Bronchial epithelial cell (primary cell): ENCODE results near the gene ATP5MK. TPM values are rescaled to one million over a fixed set of nuclear protein-coding genes. Genes with fewer than 3 reads are reported as not detected.

Experiments used
- DNase-seq: peaks from one replicate; pipeline ENCODE4 v3.0.0-alpha.2; 2010; ENCODE audit warnings: low read depth
- FAIRE-seq: peaks from 2 replicates; lab custom pipeline; 2011; peaks lifted over from hg19 to GRCh38; lab: Jason Lieb, UNC
- H3K27me3 ChIP-seq: 2 replicates; pipeline ENCODE4 v1.5.1; 2011; ENCODE audit warnings: low read length; ENCODE audit not compliant: control insufficient read depth, insufficient read depth
- H3K36me3 ChIP-seq: 2 replicates; pipeline ENCODE4 v1.5.1; 2011; ENCODE audit warnings: low read length; ENCODE audit not compliant: control insufficient read depth, insufficient read depth
- H3K4me3 ChIP-seq: 2 replicates; pipeline ENCODE4 v1.5.1; 2011; ENCODE audit warnings: mild to moderate bottlenecking, low read depth, low read length, control low read depth
- total RNA-seq: library from RNA; depleted of rRNA; stranded (reverse); fragments of >200 nt; gene quantifications from 2 replicates; pipeline ENCODE4 v1.2.1, GENCODE V29; 2014
- TF ChIP-seq, protein P1 (sequence below): IDR thresholded peaks from 2 replicates; pipeline ENCODE4 v1.5.1; 2011; ENCODE audit warnings: mild to moderate bottlenecking, moderate library complexity, low read length, control low read depth, inconsistent platforms; ENCODE audit not compliant: insufficient read depth, severe bottlenecking

ATP5MK gene
- total RNA-seq, 1 donor from 2014 or later, result 131 TPM

DNA sequence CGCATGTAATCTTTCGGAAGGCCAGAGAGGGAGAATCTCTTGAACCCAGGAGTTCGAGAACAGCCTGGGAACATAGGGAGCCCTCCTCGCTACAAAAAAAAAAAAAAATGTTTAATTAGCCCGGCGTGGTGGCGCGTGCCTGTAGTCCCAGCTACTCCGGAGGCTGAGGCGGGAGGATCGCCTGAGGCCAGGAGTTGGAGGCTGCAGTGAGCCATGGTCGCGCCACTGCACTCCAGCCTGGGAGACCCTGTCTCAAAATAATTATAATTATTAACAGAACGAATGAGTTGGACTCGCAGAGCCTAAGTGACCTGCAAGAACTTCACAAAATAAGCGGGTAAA is 46.1 kb downstream of the ATP5MK start:
- no peak for FAIRE-seq

More for the DNA sequence above, 46.1 kb downstream of the ATP5MK start:
- Histone ChIP-seq H3K27me3 (no peaks in the 10 kb centered on the region), H3K36me3 (peaks cover 1% of the 10 kb centered on the region), H3K4me3 (peak overlapping the region; percentile 80)
- TF ChIP-seq, protein P1, sequence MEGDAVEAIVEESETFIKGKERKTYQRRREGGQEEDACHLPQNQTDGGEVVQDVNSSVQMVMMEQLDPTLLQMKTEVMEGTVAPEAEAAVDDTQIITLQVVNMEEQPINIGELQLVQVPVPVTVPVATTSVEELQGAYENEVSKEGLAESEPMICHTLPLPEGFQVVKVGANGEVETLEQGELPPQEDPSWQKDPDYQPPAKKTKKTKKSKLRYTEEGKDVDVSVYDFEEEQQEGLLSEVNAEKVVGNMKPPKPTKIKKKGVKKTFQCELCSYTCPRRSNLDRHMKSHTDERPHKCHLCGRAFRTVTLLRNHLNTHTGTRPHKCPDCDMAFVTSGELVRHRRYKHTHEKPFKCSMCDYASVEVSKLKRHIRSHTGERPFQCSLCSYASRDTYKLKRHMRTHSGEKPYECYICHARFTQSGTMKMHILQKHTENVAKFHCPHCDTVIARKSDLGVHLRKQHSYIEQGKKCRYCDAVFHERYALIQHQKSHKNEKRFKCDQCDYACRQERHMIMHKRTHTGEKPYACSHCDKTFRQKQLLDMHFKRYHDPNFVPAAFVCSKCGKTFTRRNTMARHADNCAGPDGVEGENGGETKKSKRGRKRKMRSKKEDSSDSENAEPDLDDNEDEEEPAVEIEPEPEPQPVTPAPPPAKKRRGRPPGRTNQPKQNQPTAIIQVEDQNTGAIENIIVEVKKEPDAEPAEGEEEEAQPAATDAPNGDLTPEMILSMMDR, result no peak
- DNase-seq, result no peak

Other genes with a start within 250 kb of the ATP5MK start
- gene NT5C2, start 203.2 kb downstream of the ATP5MK start, total RNA-seq, result 105 and 127 TPM in 2 replicates
- gene RPEL1, start 150.6 kb downstream of the ATP5MK start, total RNA-seq, result under 0.01 and 0.13 TPM in 2 replicates
- gene INA, start 119.3 kb downstream of the ATP5MK start, total RNA-seq, result 0.26 TPM in 2 replicates
- gene PCGF6, start 45.3 kb downstream of the ATP5MK start, total RNA-seq, result 11.1 and 12.9 TPM in 2 replicates
- gene TAF5, start 28.5 kb downstream of the ATP5MK start, total RNA-seq, result 3.3 and 3.7 TPM in 2 replicates
- gene PDCD11, start 151 bp upstream of the ATP5MK start, total RNA-seq, result 38.7 and 44.5 TPM in 2 replicates
- gene CALHM2, start 55.9 kb upstream of the ATP5MK start, total RNA-seq, result 0.53 and 0.64 TPM in 2 replicates
- not detected in 2 replicates for gene CALHM1, start 62.4 kb upstream of the ATP5MK start, total RNA-seq
- gene CALHM3, start 82.8 kb upstream of the ATP5MK start, total RNA-seq, result not detected in 2 replicates
- gene NEURL1, start 97.2 kb upstream of the ATP5MK start, total RNA-seq, result 1.1 and 5.1 TPM in 2 replicates